ENCODE data around the gene HELLS. TPM values are rescaled to one million over a fixed set of nuclear protein-coding genes. Genes with fewer than 3 reads are reported as not detected.
"Not testable (repeated sequence)": the region's sequence is repeated elsewhere in the genome, so short reads cannot be mapped to it uniquely, and the experiment has no call there.

HELLS gene
- total RNA-seq, 2 donors from 2014 or later: 9.8 to 18.4 TPM

DNA sequence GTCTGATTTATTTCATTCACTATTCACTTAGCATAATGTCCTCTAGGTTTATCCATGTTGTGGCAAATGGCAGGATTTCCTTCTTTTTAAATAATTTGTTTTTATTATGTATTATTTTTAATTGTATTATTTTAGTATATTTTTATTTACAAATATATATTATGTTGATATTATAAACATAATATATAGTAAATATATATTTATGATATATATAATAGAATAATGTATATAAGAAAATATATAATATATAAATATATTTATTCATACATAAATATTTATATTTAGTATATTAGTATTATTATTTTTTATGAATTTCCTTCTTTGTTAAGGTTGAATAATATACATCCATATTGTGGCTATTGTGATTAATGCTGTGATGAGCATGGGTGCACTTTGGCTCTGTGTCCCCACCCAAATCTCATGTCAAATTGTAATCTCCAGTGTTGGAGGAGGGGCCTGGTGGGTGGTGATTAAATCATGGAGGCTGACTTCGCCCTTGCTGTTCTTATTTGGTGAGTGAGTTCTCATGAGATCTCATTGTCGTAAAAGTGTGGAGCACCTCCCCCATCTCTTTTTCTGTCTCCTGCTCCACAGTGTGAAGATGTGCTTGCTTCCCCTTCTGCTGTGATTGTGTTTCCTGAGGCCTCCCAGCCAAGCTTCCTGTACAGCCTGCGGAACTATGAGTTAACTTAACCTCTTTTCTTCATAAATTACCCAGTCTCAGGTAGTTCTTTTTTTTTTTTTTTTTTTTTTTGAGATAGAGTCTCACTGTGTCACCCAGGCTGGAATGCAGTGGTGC lies 85.7 kb downstream of the HELLS start:
- H3K36me3 ChIP-seq: no peaks in the 10 kb centered on the region
- no peak for TF ChIP-seq POLR2AphosphoS5 (IDR thresholded peaks at IDR 0.05)
- TF ChIP-seq, protein P1, sequence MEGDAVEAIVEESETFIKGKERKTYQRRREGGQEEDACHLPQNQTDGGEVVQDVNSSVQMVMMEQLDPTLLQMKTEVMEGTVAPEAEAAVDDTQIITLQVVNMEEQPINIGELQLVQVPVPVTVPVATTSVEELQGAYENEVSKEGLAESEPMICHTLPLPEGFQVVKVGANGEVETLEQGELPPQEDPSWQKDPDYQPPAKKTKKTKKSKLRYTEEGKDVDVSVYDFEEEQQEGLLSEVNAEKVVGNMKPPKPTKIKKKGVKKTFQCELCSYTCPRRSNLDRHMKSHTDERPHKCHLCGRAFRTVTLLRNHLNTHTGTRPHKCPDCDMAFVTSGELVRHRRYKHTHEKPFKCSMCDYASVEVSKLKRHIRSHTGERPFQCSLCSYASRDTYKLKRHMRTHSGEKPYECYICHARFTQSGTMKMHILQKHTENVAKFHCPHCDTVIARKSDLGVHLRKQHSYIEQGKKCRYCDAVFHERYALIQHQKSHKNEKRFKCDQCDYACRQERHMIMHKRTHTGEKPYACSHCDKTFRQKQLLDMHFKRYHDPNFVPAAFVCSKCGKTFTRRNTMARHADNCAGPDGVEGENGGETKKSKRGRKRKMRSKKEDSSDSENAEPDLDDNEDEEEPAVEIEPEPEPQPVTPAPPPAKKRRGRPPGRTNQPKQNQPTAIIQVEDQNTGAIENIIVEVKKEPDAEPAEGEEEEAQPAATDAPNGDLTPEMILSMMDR (IDR thresholded peaks at IDR 0.05): no peak
- no peak for TF ChIP-seq POLR2A (IDR thresholded peaks at IDR 0.05)
- no peaks in the 10 kb centered on the region for H3K9me3 ChIP-seq
- no peak for DNase-seq (ENCODE audit: low spot score)
- no peak overlapping the region for H3K4me3 ChIP-seq
- no peaks in the 10 kb centered on the region for H3K4me1 ChIP-seq (replicated peaks)
- intact Hi-C loops (cut with DNase I): no loop called here
- no peaks in the 10 kb centered on the region for H3K27me3 ChIP-seq (replicated peaks; ENCODE audit: insufficient read depth)
- WGBS: 88% methylated on average over 3 of the region's 3 CpGs
- no peak overlapping the region for H3K27ac ChIP-seq

DNA sequence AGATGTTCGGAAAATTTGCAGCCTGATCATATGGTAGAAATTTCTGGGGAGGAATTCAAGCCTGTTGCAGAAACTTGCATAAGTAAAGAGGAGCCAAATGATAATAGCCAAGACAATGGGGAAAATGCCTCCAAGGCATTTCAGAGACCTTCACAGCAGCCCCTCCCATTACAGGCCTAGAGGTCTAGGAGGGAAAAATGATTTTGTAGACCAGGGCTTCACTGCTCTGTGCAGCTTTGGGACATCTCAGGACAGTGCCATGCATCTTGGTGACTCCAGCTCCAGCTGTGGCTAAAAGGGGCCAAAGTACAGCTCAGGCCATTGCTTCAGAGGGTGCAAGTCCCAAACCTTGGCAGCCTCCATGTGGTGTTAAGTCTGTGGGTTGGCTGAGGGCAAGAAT lies 87.4 kb downstream of the HELLS start:
- WGBS: 95% methylated on average over 1 of the region's 1 CpG
- Histone ChIP-seq H3K4me3 (no peak overlapping the region), H3K27ac (no peak overlapping the region), H3K36me3 (no peaks in the 10 kb centered on the region), H3K4me1 (replicated peaks) (no peaks in the 10 kb centered on the region), H3K27me3 (replicated peaks; ENCODE audit: insufficient read depth) (no peaks in the 10 kb centered on the region), H3K9me3 (no peaks in the 10 kb centered on the region)
- intact Hi-C loops (cut with DNase I): no loop called here
- TF ChIP-seq POLR2A (IDR thresholded peaks at IDR 0.05): no peak
- TF ChIP-seq POLR2AphosphoS5 (IDR thresholded peaks at IDR 0.05): no peak
- TF ChIP-seq, protein P1 (IDR thresholded peaks at IDR 0.05): no peak
- DNase-seq (ENCODE audit: low spot score): no peak

DNA sequence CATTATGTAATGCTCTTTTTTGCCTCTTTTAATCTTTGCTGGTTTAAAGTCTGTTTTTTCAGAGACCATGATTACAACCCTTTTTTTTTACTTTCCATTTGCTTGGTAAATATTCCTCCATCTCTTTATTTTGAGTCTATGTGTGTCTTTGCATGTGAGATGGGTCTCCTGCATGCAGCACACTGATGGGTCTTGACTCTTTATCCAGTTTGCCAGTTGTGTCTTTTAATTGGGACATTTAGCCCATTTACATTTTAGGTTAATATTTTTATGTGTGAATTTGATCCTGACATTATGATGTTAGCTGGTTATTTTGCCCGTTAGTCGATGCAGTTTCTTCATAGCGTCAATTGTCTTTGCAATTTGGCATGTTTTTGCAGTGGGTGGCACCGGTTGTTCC lies 92.5 kb downstream of the HELLS start:
- intact Hi-C loops (cut with DNase I); DNase-seq (ENCODE audit: low spot score); H3K4me1 ChIP-seq (replicated peaks); H3K27me3 ChIP-seq (replicated peaks; ENCODE audit: insufficient read depth); H3K27ac ChIP-seq; H3K9me3 ChIP-seq; H3K36me3 ChIP-seq; H3K4me3 ChIP-seq: not testable (repeated sequence)
- 100% methylated on average over 4 of the region's 4 CpGs for WGBS

DNA sequence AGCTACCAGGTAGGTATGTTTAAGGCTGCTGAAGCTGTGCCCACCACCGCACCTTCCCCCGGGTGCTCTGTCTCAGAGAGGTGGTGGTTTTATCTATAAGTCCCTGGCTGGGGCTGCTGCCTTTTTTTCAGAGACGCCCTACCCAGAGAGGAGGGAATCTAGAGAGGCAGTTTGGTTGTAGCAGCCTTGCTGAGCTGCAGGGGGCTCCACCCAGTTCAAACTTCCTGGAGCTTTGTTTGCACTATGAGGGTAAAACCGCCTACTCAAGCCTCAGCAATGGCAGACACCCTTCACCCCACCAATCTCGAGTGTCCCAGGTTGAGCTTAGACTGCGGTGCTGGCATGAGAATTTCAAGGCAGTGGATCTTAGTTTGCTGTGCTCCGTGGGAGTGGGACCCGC lies 94.3 kb downstream of the HELLS start:
- WGBS: 82% methylated on average over 8 of the region's 8 CpGs
- Histone ChIP-seq H3K27ac (no peak overlapping the region), H3K36me3 (no peaks in the 10 kb centered on the region), H3K9me3 (no peaks in the 10 kb centered on the region), H3K27me3 (replicated peaks; ENCODE audit: insufficient read depth) (no peaks in the 10 kb centered on the region), H3K4me1 (replicated peaks) (no peaks in the 10 kb centered on the region), H3K4me3 (no peak overlapping the region)
- intact Hi-C loops (cut with DNase I): no loop called here
- TF ChIP-seq POLR2AphosphoS5 (IDR thresholded peaks at IDR 0.05) (no peak), POLR2A (IDR thresholded peaks at IDR 0.05) (no peak)
- TF ChIP-seq, protein P1 (IDR thresholded peaks at IDR 0.05): no peak
- no peak for DNase-seq (ENCODE audit: low spot score)

DNA sequence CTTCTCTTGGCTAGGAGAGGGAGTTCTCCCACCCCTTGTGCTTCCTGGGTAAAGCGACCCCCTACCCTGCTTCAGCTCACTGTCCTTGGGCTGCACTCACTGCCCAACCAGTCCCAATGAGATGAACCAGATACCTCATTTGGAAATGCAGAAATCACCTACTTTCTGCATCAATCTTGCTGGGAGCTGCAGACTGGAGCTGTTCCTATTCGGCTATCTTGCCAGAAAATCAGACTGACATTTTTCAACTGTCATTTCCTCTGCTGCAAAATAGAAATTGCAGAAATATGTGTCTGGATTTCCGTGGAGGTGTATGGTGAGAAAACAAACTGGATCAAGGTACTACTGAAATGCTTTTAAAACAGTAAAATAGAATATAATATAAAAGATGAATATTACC lies 95.0 kb downstream of the HELLS start:
- Histone ChIP-seq H3K4me3 (no peak overlapping the region), H3K27ac (no peak overlapping the region), H3K4me1 (replicated peaks) (no peaks in the 10 kb centered on the region), H3K36me3 (no peaks in the 10 kb centered on the region), H3K27me3 (replicated peaks; ENCODE audit: insufficient read depth) (no peaks in the 10 kb centered on the region), H3K9me3 (no peaks in the 10 kb centered on the region)
- 74% methylated on average over 3 of the region's 3 CpGs for WGBS
- DNase-seq (ENCODE audit: low spot score): no peak
- no peak for TF ChIP-seq POLR2AphosphoS5 (IDR thresholded peaks at IDR 0.05)
- no peak for TF ChIP-seq POLR2A (IDR thresholded peaks at IDR 0.05)
- TF ChIP-seq, protein P1 (IDR thresholded peaks at IDR 0.05): no peak
- intact Hi-C loops (cut with DNase I): no loop called here
